ENCODE data around the gene LARGE1.

The LARGE1 gene

DNA sequence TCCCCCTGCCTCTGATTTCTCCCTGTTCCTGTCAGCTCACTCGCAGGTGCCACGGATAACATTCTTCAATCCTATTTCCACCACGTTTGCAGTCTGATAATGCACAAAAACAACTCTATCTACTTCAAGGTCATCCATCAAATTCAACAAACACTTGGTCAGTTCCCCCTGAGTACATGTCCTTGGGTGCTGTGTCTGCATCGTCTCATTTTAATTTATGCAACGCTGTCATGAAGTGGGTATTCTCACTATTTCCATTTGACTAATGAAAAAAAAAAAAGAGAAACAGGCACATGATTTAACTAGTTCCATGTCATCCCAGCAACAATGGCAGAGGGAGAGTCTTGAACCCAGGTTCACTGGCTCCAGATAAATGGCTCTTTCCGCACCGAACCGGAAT is 262.6 kb downstream of the LARGE1 start:
- no peak for DNase-seq (ENCODE audit: low spot score)

DNA sequence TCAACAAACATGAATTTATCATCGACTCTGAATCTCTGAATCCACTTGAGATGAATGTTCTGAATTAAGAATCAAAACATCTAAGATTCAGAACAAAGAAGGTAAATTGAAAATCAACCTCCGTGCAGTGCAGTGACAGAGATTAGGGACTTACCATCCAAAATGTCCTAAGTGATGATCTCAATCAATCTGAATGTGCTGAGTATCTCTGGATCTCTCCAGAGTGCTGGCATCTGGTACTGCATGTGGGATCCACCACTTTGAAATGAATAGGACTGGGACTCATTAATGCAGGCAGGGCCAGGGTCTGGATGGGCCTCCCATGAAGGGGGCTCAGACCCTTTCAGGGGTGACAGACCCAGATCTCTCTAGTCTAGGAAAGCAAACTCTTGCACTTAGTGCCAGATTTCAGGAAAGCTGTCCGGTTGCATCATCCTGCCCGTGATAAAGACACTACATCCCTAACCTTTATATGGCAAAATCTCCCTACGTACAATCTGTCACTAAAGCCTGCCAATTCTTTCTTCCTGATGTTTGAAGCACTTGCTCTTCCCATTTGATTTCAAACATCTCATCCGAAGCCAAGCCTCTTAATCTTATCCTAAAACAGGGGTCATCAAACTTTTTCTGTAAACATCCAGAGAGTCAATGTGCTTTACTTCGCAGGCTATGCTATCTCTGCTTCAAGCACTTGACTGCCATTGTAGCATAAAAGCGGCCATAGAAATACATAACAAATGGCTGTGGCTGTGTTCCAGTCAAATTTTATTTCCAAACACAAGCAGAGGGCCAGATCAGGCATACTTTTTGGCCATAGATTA is 263.3 kb downstream of the LARGE1 start:
- DNase-seq (ENCODE audit: low spot score): no peak

DNA sequence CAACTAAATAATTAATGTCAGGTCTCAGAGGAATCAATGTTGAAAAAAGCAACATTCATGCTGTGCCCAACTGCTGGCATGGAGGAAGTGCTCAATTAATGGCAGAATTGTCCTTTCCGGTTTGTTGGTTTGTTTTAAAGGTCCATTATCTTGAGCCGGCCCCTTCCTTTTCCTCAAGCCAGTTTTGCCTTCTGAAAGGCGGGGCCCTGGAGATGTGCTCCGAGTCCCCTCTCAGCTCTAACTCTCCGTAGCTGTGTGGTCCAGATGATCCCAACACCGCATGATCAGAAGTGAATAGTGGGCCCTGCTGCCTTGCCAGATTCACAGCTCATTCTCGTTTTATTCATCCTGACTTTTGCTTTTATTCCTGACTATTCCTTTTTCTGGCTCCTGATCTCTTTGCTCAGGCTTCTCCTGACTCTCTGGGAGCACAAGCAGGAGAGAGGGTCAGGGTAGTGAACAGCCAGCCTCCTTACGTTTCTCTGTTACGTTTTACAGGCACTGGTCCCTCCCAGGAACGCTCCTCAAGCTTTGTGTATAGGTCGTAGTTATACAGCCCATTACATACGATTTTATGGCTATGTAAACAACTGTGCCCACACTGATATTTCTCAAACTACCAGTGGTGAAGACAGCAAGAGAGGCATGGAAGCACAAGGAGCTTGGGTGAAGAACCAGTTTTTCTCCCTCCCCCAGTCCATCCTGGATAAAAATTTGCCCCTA is 265.9 kb downstream of the LARGE1 start:
- DNase-seq (ENCODE audit: low spot score): no peak

DNA sequence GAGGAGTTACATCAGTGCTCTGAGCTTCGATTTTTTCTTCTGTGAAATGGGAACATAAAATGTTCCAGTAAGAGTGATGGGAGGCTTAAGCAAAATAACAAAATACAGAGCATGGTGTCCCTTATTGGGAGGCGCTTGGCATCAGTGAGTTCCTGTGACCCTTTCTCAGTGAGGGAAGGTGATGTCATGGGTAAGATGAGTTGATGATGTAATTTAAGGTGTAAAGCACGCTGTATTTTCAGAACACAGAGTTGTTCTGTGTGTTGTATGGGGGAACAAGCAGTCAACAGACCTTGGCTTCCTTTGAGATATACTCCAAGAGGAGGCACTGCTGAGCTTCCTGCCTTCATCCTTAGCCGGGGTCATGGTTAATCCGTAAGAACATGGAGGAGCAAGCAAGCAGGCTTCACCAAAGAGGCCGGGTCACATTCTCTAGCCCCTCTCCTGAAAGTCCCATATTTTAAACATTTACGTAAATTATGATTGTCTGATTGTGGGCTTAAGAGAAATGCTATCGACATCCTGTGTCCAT is 266.7 kb downstream of the LARGE1 start:
- DNase-seq (ENCODE audit: low spot score): no peak

DNA sequence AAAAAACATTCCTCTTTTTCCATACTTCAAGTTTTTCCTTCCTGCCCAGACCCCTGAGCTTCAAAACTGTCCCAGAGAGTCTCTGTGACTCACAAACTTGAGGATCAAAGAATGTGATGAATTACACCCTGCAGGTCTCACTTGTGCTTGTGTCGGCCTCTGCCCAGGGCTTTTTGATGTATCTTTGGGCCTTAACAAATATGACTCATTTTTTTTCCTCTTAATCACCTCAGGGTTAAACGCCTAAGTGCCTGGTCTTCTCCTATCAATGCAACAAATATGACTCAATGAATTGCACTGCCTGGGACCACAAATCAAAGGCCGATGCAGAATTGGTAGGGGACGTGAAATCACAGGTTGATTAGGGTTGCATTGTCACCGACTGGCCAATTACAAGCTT is 267.7 kb downstream of the LARGE1 start:
- peak; percentile 87 for DNase-seq (ENCODE audit: low spot score)

DNA sequence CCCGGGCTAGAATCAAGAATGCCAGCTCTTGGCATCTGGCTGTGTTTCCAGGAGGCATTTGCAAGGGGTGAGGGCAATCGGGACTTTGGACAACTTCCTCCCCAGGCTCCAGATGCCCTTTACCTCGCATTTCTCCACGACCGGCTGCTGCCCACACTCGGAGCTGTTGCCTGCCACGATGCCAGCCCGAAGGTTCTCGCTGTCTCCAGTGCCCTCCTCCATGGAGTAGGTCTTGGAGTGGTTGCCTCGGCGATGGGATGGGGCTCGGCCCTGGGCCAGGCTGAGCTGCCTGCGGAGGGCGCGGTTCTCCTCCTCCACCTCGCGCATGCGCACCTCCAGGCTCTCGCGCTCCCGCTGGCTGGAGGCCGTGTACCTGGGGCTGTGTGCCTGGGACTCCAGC is 270.0 kb downstream of the LARGE1 start:
- no peak for DNase-seq (ENCODE audit: low spot score)

DNA sequence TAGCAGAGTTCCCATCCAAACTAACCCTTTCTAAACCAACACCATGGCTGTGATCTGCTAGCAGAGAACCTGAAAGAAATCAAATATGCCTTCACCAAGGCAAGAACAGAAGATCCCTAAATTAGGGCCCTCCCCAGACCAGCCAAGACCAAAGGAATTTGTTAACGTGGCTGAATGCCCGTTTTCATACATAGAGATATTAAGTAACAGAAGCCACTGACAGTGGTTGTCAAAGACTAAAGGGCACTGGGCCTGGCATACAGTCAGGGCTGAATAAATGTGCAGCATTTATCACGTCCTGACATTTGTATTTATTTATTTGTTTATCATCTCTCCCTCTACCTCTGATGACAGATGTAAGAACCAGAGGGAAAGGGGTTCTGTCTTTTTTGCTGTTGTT is 271.8 kb downstream of the LARGE1 start:
- DNase-seq (ENCODE audit: low spot score): no peak

DNA sequence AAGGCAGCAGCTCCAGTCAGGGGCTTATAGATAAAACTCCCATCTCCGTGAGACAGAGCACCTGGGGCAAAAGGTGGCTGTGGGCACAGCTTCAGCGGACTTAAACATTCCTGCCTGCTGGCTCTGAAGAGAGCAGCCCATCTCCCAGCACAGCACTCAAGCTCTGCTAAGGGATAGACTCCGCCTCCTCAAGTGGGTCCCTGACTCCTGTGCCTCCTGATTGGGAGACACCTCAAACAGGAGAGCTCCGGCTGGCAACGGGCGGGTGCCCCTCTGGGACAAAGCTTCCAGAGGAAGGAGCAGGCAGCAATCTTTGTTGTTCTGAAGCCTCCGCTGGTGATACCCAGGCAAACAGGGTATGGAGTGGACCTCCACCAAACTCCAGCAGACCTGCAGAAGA is 279.4 kb downstream of the LARGE1 start:
- no peak for DNase-seq (ENCODE audit: low spot score)

DNA sequence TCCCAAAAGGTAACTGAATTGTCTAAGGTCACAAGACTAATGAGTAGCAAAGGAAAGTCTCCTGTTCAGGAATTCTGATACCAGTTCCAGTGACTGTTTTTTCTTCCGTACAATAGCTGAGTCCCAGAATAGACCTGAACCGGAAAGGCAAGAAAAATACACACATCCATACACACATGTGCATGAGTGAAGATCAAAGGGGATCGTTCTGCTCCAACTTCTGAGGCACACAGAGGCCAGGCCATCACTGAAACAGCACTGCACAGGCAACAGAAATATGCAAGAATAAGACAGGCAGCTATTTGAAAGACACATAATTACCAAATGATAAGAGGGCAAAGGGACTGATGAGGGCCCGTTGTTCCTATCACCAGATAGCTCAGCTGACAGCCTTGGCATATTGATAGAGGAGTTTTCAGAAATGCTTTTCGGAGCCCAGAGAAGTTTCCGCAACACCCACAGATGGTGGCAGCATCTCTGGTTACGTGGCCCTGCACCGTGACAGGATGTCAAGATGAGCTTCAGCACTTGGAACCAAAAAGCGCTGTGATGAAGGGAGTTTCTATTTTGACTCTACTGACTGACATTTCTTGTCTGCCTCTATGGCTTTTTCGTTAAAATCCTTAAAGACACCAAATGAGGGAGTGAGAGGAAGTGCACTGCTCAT is 280.6 kb downstream of the LARGE1 start:
- no peak for DNase-seq (ENCODE audit: low spot score)

DNA sequence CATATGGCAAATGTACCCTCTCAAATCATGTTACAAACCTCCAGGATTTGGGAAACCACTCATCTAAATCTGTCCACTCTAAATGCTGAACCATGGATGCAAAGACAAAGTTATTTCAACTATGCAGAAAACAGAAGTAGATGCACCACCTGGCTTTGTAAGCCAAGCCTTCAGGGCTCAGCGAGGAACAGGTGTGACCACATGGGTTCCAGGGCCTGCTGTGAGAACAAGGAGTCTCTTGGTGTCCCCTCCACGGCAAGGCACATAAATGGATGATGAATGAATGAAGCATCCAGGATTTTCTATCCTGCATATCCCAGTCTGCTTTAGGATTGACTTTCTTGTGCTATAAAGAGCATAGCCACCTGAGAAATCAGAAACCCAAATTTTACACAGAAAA is 284.5 kb downstream of the LARGE1 start:
- DNase-seq (ENCODE audit: low spot score): no peak

DNA sequence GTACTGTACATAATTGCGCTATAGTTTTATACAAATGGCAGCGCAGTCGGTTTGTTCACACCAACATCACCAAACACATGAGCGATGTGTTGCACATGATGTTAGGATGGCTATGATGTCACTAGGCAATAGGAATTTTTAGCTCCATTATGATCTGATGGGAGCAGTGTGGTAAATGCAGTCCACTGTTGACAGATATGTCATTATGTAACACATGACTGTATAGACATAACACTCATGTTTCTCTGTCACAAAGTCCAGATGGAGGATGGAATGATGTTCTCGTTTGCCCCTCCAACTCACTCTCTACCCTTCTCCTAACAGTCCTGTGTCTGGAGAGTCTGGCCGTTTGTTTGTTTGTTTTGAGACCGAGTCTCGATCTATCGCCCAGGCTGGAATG is 288.5 kb downstream of the LARGE1 start:
- DNase-seq (ENCODE audit: low spot score): no peak

DNA sequence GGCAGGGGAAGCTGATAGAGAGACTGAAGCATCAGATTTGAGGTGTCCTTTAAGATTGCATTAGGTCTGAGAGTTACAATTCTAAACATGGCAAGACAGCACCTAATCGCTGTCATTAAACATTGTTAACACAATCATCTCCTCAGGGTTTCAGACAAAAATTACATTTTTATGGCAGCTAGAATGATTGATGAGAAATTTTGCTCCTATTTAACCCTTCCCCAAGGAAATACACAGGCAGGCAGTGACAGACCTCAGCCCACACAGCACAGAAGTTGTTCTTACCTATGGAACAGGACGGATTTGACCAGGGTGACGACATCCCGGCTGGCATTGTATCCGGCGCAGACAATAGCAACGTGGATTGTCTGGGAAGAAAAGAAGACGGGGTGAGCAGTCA is 294.3 kb downstream of the LARGE1 start:
- DNase-seq (ENCODE audit: low spot score): no peak

DNA sequence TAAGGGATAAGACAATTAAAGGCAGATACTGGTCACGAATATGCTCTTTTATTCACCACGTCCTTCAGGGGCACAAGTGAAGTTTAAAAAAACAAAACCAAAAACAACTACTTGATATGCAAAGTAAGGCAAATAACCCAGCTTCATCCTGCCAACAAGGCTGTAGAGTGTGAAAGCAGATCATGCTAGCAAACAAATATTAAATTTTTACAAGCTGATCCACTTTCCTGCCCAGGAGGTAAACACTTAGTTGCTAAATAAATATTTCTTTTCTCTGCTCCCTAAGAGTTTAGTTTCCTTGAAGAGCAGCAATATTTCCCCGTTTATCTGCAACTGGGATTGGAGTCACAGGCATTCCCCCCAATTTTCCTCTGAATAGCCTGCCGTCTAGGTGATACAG is 300.2 kb downstream of the LARGE1 start:
- DNase-seq (ENCODE audit: low spot score): no peak

DNA sequence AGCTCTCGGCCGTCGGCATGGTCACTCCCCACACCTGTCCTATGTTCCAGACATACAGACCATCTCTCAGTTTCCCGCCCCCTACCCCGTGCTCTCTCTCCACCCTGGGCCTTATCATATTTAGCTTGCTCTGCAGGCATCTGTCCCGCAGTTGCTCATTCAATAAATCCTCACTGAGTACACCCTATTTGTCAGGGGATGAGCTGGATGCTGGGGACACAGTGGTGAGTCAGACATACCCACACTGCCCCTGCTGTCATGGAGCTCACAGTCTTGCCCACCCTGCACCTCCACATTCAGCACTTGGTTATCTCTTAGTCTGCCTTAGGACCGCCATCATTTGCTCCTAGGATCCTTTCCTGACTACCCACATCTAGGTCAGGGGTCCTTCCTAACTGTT is 313.8 kb downstream of the LARGE1 start:
- no peak for DNase-seq (ENCODE audit: low spot score)

DNA sequence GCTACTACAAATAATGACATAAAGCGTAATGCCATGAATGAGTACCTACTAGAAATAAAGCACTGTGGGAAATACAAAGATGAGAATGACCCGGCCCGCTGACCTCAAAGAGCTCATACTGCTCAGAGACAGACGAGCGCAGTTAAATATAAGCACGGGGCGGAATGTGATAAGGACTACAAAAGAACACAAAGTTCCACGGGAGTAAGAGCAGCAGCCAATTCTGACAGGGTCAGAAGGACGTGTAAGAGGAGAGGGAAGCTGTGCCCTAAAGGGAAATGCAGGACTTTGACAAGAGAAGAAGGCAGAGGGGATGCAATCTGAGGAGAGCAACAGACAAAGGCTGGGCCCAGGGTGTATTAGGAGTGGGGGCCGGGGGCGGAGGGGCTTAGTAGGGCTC is 314.6 kb downstream of the LARGE1 start:
- no peak for DNase-seq (ENCODE audit: low spot score)

DNA sequence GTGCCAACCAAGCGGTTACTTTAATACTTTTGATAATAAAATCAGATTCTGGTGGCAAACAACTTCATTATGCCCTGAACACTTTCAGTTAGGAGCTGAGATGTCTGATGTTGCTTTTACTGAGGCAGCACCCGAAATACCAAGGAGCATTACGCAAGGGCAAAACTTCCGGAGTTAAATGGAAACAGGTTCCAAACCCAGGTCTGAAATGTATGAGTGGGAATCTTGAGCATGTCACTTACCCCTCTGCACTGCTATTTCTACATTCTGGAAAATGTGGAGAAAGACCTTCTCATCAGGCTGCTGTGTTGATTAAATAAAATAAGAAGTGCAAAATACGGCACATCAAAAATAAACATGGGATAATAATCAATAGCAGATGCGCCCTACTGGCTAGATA is 315.1 kb downstream of the LARGE1 start:
- no peak for DNase-seq (ENCODE audit: low spot score)

DNA sequence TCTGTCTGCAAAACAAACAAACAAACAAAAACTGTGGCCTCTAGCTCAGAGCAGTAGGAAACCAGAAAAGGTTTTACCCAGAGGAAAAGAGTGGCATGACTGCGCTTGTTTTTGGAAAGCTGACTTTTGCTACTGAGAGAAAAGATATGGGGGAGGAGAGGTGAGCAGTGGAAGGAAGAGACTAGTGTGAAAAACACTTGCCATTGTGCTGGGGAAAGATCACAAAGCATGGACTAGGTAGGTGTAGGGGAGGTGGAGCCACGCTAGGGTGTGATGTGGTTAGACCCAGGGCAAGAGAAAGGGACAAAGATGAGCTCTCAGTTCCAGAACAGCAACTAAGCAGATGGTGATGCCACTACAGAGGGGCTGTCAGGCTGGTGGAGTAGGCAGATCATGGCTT is 319.2 kb downstream of the LARGE1 start:
- no peak for DNase-seq (ENCODE audit: low spot score)

DNA sequence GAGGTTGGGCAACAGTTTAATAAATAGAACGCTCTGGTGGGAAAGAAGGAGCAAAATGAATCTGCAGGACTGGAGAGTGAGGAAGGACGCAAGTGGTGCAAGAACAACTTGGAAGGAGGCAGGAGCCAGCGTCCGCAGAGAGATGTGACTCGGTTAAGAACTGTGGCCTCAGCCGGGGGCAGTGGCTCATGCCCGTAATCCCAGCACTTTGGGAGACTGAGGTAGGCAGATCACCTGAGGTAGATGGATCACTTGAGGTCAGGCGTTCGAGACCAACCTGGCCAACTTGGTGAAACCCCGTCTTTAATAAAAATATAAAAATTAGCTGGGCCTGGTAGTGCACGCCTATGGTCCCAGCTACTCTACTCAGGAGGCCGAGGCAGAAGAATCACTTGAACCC is 319.7 kb downstream of the LARGE1 start:
- no peak for DNase-seq (ENCODE audit: low spot score)

DNA sequence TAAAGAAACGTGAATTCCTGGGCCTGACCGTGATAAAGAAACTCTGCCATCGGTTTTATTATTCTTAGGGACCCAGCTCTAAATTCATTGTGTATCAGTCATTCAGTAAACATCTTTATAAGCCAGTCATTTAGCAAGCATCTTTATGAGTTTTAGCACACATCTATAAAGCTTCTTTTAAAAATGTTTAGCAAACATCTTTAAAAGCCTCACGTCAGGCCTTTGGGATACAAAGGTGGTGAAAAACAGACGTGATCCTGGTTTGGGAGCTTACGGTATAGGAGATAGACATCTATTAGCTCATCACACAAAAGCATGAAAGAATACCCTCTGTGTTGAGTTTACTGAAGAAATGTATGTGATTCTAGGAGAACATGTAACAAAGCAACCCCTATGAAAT is 320.2 kb downstream of the LARGE1 start:
- DNase-seq (ENCODE audit: low spot score): no peak

DNA sequence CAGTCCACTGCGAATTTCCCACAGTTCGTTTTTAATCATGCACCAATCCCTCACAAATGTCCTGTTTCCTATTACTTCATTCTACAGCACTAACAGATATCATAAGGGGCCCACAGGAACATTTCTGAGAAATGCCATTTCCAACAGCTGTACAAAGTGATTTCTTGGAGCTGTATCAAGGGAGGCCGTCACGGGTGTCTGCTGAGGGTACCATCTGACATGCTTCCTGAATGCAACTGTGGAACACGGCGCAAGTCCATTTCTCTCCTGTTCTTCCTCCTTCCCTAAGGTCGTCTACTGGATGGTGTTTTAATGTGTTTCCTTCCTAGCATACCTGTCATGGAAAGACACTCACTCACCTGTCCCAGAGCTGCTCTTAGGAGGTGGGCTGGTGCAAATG is 320.7 kb downstream of the LARGE1 start:
- DNase-seq (ENCODE audit: low spot score): no peak

DNA sequence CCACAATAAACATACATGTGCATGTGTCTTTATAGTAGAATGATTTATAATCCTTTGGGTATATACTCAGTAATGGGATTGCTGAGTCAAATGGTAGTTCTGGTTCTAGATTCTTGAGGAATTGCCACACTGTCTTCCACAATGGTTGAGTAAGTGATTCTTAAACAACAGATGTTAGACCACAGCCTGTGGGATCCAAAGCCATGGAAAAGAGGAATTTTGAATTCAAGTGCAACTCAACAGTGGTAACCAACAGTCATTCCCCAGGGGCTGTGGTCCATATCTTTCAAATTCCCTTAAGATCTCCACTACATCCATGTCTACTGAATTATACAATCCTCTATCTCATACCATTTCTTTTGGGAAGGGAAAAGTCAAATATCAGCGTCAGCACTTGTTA is 321.5 kb downstream of the LARGE1 start:
- no peak for DNase-seq (ENCODE audit: low spot score)

DNA sequence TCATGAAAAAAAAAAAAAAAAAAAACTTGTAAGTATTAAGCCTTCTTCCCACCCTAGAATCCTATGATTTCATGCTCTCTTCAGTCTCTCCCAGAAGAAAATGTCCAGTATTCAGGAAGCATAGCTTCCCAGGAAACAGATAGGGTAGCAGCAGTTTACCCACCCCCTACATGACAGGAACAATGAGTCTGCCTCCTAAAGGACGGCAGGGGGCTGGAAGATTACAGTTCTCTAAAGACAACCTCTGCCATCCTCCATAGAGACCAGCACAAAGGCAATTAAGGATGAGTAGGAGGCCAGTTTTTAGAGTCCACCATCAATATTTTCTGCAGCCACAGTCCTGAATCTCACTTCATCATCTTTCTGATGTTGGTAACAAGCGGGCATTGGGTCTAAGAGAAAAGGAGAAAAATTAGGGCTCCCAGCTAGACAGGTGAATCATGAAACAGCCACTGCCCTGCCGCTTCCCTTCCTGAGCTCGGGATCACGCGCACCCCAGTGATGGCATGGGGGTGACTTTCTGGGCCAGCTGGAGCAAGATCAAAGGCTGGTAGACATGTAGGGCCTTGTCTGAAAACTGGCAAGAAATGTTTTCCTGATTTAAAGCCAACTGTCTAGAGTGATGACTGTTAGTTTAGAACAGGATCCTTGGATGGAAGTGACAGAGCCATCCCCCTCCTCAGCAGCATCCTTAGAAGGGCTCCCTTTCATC is 322.8 kb downstream of the LARGE1 start:
- no peak for DNase-seq (ENCODE audit: low spot score)

Measured in kidney tubule cell (primary cell).